GM21825 (cell line): Measurements from ENCODE around the gene ANXA5.
A peak's percentile ranks its signal among the peaks of the same experiment; 100 is the strongest.
"Not testable (repeated sequence)": the region's sequence is repeated elsewhere in the genome, so short reads cannot be mapped to it uniquely, and the experiment has no call there.

Experiments used
- ATAC-seq: cut with Tn5 transposase; IDR thresholded peaks from one replicate; pipeline ENCODE4 v1.9.1; 2021; ENCODE audit warnings: mild to moderate bottlenecking, moderate library complexity; ENCODE audit not compliant: unreplicated experiment

The ANXA5 gene

GRCh38 chr4:121696581-121697461 lies at the start of gene ANXA5:
TSS of gene ANXA5 (minus strand) at chr4:121696980. CDS start at chr4:121696589, 391 bp downstream.
- peak; percentile 94 for ATAC-seq

- ATAC-seq = no peak
Observed at GRCh38 chr4:121742794-121743193, 46.0 kb upstream of the ANXA5 start.

GRCh38 chr4:121741751-121742150 lies 45.0 kb upstream of the ANXA5 start:
- no peak for ATAC-seq

- no peak for ATAC-seq
Observed at GRCh38 chr4:121740796-121741409, 44.1 kb upstream of the ANXA5 start.

GRCh38 chr4:121739575-121739974 lies 42.8 kb upstream of the ANXA5 start:
- no peak for ATAC-seq

DNA sequence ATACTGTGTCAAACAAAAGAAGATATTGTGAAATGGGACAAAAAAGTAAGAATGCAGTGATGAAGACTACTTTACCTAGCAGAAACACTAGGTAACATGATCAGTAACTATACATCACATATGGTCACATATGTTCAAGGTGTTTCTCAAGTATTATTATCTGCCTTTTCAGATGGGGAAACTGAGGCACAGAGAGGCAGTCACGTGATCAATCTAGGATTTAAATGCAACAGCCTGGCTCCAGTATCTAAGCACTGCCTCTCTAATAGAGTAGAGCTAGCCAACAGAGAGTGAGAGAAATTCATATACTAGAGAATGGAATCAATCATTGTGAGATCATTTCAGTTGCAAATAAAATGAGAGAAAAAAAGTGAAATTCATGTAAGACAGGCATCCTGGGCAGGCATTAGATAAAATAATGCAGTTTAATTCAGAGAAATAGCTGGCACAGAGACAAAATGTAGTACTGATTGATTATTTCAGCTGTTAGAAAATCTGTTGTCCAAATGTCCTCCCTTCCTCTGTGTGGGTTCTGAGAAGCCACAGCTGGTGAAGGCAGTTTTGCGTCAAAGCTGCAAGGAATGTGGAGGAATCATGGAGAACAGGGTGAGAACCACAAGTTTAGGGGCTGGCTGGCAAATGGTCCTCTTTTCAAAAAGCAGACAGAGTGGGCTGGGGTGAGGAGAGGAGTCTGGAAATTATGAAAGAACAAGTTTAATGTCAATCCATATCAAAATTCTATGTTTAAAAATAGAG lies 42.2 kb upstream of the ANXA5 start:
- ATAC-seq = no peak

- ATAC-seq = no peak
Observed at GRCh38 chr4:121737846-121738554, 41.2 kb upstream of the ANXA5 start.

- ATAC-seq = no peak
Observed at GRCh38 chr4:121736735-121737351, 40.1 kb upstream of the ANXA5 start.

- no peak for ATAC-seq
Observed at GRCh38 chr4:121734571-121734970, 37.8 kb upstream of the ANXA5 start.

DNA sequence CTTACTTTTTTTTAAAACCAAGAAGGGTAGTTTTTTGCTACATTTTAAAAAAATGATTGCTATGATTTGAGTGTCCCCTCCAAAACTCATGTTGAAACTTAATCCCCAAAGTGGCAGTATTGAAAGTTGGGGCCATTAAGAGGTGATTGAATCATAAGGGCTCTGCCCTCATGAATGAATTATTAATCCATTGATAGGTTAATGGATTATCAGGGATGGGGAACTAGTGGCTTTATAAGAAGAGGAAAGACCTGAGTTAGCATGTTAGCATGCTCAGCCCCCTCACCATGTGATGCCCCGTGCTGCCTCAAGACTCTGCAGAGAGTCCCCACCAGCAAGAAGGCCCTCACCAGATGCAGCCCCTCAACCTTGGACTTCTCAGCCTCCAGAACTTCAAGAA lies 37.2 kb upstream of the ANXA5 start:
- no peak for ATAC-seq

- ATAC-seq = not testable (repeated sequence)
Observed at GRCh38 chr4:121729753-121730152, 33.0 kb upstream of the ANXA5 start.

- no peak for ATAC-seq
Observed at GRCh38 chr4:121728798-121729226, 32.0 kb upstream of the ANXA5 start.

- no peak for ATAC-seq
Observed at GRCh38 chr4:121728066-121728465, 31.3 kb upstream of the ANXA5 start.

GRCh38 chr4:121726642-121727268 lies 30.0 kb upstream of the ANXA5 start:
- ATAC-seq = peak; percentile 97

- ATAC-seq = no peak
Observed at GRCh38 chr4:121724671-121725070, 27.9 kb upstream of the ANXA5 start.

DNA sequence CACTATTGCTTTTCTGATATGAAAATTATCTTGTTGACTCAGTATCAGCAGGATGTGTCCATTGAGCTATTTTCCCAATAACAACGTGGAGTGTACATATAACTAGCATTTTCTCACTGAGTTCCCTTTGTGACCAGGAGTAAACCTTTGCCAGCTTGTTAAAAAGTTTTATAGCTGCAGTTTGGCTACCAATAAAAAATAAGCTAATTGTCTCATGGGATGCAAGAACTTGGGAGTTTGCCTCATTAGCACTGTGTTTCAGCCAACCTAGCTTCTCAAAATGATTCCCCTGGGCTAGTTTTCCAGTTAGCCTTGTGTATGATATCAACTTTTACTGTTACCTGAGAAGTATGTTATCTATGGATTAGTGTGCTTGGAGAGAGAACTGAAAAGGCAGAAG lies 24.9 kb upstream of the ANXA5 start:
- no peak for ATAC-seq

DNA sequence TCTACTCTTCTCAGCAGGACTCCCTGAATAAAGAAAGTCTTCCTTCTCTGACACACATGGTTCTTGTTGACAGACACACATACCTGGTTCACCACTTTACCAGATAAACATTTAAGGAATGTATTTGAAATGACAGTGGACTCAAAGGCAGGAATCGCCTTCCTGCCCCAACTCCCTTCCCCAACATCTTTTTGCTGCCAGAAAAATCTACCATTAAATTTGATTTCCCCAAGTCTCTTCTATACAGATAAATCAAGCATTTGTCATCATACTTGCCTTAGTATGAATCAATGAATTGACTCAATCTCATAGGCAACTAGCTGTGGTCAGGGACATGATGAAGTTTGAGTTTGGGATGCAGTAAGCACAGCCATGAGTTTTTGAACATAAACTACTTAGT lies 23.3 kb upstream of the ANXA5 start:
- ATAC-seq = no peak

GRCh38 chr4:121717680-121718237 lies 21.0 kb upstream of the ANXA5 start:
- no peak for ATAC-seq

DNA sequence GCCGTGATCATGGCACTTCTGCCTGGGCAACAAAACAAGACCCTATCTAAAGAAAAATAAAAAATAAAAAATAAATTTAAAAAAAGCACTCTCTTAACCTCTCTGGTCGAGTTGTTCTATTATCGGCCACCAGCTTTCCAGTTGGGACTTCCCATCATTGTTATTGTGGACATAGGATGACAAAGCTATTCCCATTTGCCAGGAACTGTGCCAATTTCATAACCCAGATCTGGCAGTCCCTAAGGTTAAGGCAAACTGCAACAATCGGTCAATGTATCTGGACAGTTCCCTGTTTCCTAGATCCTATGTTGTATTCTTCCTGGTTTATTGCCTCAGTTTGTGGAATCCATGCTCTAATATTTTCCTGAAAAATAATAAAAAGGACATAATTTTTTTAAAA lies 17.8 kb upstream of the ANXA5 start:
- no peak for ATAC-seq

DNA sequence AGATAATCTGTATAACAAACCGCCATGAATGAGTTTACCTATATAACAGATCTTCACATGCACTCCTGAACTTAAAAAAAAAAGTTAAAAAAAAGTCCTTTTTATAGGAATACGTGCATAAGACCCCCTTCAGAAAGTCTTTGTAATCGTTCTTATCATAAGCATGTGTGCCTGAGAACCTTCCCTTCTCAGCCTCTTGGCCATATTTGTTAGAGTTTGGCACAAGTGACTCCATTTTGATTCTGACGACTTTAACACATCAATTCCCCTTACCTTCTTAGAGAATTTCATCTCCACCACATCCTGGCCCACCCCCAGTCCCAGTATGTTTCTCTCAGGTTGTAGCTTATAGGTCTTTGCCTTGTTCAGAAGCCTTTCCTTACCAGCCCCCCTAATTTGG lies 16.0 kb upstream of the ANXA5 start:
- ATAC-seq = no peak
